ENCODE results near the gene MYO5A.

DNA sequence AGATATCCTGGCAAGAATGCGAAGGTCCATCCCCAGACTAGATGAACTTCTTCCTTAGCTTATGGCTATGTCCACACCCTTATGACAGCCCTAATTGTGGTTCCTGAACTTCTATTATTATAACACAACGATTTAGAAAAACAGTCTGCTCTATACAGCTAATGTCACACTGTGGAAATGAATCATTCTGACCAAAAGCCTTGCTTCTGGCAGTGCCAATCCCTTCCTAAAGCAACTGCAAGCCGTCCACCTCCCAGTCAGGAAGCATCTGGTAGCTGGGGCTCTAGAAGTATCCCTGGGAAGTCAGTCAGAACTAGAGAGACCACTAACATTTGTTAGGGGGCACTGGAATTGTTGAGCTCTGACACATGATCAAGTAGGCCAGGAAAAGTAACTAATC lies 45.0 kb downstream of the MYO5A start:
- TF ChIP-seq, protein P1, sequence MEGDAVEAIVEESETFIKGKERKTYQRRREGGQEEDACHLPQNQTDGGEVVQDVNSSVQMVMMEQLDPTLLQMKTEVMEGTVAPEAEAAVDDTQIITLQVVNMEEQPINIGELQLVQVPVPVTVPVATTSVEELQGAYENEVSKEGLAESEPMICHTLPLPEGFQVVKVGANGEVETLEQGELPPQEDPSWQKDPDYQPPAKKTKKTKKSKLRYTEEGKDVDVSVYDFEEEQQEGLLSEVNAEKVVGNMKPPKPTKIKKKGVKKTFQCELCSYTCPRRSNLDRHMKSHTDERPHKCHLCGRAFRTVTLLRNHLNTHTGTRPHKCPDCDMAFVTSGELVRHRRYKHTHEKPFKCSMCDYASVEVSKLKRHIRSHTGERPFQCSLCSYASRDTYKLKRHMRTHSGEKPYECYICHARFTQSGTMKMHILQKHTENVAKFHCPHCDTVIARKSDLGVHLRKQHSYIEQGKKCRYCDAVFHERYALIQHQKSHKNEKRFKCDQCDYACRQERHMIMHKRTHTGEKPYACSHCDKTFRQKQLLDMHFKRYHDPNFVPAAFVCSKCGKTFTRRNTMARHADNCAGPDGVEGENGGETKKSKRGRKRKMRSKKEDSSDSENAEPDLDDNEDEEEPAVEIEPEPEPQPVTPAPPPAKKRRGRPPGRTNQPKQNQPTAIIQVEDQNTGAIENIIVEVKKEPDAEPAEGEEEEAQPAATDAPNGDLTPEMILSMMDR (IDR thresholded peaks at IDR 0.05), result no peak
- peak; percentile 41 to 43 for TF ChIP-seq POLR2AphosphoS5 (IDR thresholded peaks at IDR 0.05)
- no peak for TF ChIP-seq POLR2A (IDR thresholded peaks at IDR 0.05; ENCODE audit: low read depth)
- TF ChIP-seq EP300 (IDR thresholded peaks at IDR 0.05), result no peak
